ENCODE results near the gene TMPRSS9. TPM values are rescaled to one million over a fixed set of nuclear protein-coding genes. Genes with fewer than 3 reads are reported as not detected.

The TMPRSS9 gene
- total RNA-seq, 1 donor from 2014 or later: not detected

GRCh38 chr19:2325281-2326046 is 34.6 kb upstream of the TMPRSS9 start:
- Mint-ChIP-seq H3K9me3 (ENCODE audit: unreplicated experiment) (no peaks in the 10 kb centered on the region), H3K27me3 (ENCODE audit: unreplicated experiment) (peaks cover 20% of the 10 kb centered on the region), H3K4me1 (ENCODE audit: unreplicated experiment) (peaks cover 14% of the 10 kb centered on the region), H3K27ac (ENCODE audit: unreplicated experiment) (peak overlapping the region; percentile 42), H3K4me3 (ENCODE audit: unreplicated experiment) (peak overlapping the region; percentile 84), H3K36me3 (ENCODE audit: low read depth, unreplicated experiment) (peaks cover 9% of the 10 kb centered on the region)
- no peak for DNase-seq (ENCODE audit: low spot score)
- no peak for TF ChIP-seq CTCF (IDR thresholded peaks at IDR 0.05; ENCODE audit: unreplicated experiment)

- Mint-ChIP-seq H3K27ac (ENCODE audit: unreplicated experiment) (peak overlapping the region; percentile 91), H3K4me1 (ENCODE audit: unreplicated experiment) (peaks cover 18% of the 10 kb centered on the region), H3K36me3 (ENCODE audit: low read depth, unreplicated experiment) (peaks cover 9% of the 10 kb centered on the region), H3K9me3 (ENCODE audit: unreplicated experiment) (no peaks in the 10 kb centered on the region), H3K4me3 (ENCODE audit: unreplicated experiment) (peak overlapping the region; percentile 84), H3K27me3 (ENCODE audit: unreplicated experiment) (peaks cover 20% of the 10 kb centered on the region)
- DNase-seq (ENCODE audit: low spot score): no peak
- TF ChIP-seq CTCF (IDR thresholded peaks at IDR 0.05; ENCODE audit: unreplicated experiment): no peak
Observed at GRCh38 chr19:2326699-2327360, 33.2 kb upstream of the TMPRSS9 start.

- peak overlapping the region; percentile 91 for H3K27ac Mint-ChIP-seq (ENCODE audit: unreplicated experiment)
Observed at GRCh38 chr19:2327773-2328400, 32.2 kb upstream of the TMPRSS9 start.

GRCh38 chr19:2328401-2329148 is 31.5 kb upstream of the TMPRSS9 start, which contains the start of the genes LSM7 and SPPL2B:
TSS of gene LSM7 (minus strand) at chr19:2328586. CDS start at chr19:2328566, 20 bp downstream.
TSS of gene SPPL2B (plus strand) at chr19:2328684. CDS start at chr19:2328710, 26 bp downstream.
- Mint-ChIP-seq H3K4me1 (ENCODE audit: unreplicated experiment) (peaks cover 18% of the 10 kb centered on the region), H3K27ac (ENCODE audit: unreplicated experiment) (peak within 1 kb of the TSS; percentile 91), H3K27me3 (ENCODE audit: unreplicated experiment) (peaks cover 14% of the 10 kb centered on the region), H3K36me3 (ENCODE audit: low read depth, unreplicated experiment) (peaks cover 9% of the 10 kb centered on the region), H3K4me3 (ENCODE audit: unreplicated experiment) (peak within 1 kb of the TSS; percentile 99), H3K9me3 (ENCODE audit: unreplicated experiment) (no peaks in the 10 kb centered on the region)
- peak; percentile 90 for DNase-seq (ENCODE audit: low spot score)
- TF ChIP-seq CTCF (IDR thresholded peaks at IDR 0.05; ENCODE audit: unreplicated experiment): no peak

More at GRCh38 chr19:2327773-2328400, 32.2 kb upstream of the TMPRSS9 start:
- DNase-seq (ENCODE audit: low spot score): no peak
- no peaks in the 10 kb centered on the region for H3K9me3 Mint-ChIP-seq (ENCODE audit: unreplicated experiment)
- H3K27me3 Mint-ChIP-seq (ENCODE audit: unreplicated experiment): peaks cover 17% of the 10 kb centered on the region
- peaks cover 9% of the 10 kb centered on the region for H3K36me3 Mint-ChIP-seq (ENCODE audit: low read depth, unreplicated experiment)
- H3K4me3 Mint-ChIP-seq (ENCODE audit: unreplicated experiment): peak overlapping the region; percentile 99
- TF ChIP-seq CTCF (IDR thresholded peaks at IDR 0.05; ENCODE audit: unreplicated experiment): no peak
- peaks cover 18% of the 10 kb centered on the region for H3K4me1 Mint-ChIP-seq (ENCODE audit: unreplicated experiment)

Measured in endothelial cell (in vitro differentiated cells).